NCI-H2227 (cell line): ENCODE data around the gene ELMOD3.
A peak's percentile ranks its signal among the peaks of the same experiment; 100 is the strongest.
"Not testable (repeated sequence)": the region's sequence is repeated elsewhere in the genome, so short reads cannot be mapped to it uniquely, and the experiment has no call there.

ENCODE experiments used
- DNase-seq: peaks from one replicate; lab custom pipeline; 2025; ENCODE audit not compliant: unreplicated experiment; lab: John Stamatoyannopoulos, UW

Gene ELMOD3

GRCh38 chr2:85400541-85401463, 46.2 kb downstream of the ELMOD3 start:
- DNase-seq = no peak

DNA sequence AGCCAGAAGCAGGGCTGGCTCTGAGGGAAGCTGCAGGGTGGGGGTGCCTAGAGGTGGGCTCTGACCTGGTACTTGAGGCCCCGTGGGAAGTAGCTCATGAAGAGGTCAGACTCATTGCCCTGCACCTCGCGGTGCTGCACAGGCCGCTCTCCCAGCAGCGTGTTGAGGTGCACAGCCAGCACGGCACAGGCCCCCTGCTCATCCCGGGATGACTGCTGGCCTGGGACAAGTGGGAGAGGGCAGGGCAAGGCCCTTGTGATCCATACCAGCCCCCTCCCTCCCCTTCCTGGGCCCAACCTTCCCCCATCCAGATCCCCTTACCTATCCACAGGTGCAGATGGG, 46.9 kb downstream of the ELMOD3 start:
- no peak for DNase-seq

DNA sequence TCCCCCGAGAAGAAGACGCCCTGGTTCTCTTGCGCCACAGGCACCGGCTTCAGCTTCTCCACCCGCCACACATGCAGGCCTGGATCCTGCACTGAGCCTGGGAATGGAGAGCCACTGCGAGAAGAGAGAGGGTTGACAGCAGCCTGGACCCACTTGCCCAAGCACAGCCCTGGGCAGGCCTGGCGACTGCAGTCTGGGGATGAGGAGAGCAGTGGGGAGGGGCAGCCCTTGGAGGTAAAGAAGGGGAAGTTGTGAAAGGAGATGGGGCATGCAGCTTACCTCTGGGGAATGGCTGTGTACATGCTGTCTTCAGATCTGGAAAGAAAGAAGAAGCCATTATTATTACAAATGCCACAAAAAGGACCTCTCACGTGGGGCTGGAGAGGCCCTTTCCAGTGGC, 47.3 kb downstream of the ELMOD3 start:
- DNase-seq = no peak

- DNase-seq = no peak
These were observed 50.9 kb downstream of the ELMOD3 start for GRCh38 chr2:85405201-85406059.

GRCh38 chr2:85409845-85410583, 55.4 kb downstream of the ELMOD3 start, which contains the start of gene CAPG:
TSS of gene CAPG (minus strand) at chr2:85410366. CDS start at chr2:85402145, 8,221 bp downstream.
- no peak for DNase-seq

DNA sequence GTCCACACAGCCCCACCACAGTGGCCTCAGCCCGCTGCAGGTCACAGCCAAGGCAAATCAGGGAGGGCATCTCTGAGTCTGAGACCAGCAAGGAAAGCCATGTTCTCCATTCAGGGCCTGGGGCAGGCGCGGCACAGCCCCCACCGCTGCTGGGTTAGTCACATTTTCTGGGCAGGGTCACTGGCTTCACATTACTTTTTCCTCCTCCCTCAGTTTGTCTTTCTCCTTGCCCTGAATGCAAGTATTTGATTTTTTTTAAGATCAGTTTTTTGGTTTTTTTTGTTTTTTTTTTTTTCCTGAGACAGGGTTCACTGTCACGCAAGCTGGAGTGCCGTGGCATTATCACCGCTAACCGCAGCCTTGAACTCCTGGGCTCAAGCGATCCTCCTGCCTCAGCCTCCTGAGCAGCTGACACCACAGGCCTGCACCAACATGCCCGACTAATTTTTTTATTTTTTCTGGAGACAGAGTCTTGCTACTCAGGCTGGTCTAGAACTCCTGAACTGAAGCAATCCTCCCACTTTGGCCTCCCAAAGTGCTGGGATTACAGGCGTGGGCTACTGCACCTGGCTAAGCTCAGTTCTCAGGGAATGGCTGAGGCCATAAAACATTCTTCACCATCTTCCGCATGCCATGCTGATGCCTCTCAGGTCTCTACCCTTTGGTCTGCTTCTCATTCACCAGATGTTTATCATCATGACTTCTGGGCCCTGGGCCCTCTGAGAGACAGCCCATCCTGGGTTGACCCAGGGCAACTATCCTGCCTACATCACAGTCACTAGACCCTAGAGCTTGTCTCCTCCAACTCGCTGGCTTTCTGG, 56.2 kb downstream of the ELMOD3 start:
- DNase-seq = no peak

DNA sequence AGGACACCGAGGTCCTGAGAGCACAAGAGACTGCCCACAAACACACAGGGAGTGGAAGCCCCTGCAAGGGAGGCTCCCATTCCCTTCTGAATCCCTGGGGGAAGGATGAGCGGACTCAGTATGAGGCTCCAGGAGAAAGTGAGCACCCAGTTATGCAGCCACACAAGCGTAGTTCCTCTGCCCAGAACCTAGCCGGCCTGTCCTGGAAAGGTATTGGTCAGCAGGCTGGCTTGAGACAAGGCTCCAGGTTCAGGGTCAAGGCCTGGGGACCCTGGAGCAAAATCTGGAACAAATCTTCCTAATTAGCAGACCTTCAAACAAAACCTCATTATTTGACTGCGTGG, 56.8 kb downstream of the ELMOD3 start:
- DNase-seq = no peak

GRCh38 chr2:85413592-85414420, 59.2 kb downstream of the ELMOD3 start:
- DNase-seq = peak; percentile 30

GRCh38 chr2:85414421-85414759, 59.8 kb downstream of the ELMOD3 start:
- not testable (repeated sequence) for DNase-seq

DNA sequence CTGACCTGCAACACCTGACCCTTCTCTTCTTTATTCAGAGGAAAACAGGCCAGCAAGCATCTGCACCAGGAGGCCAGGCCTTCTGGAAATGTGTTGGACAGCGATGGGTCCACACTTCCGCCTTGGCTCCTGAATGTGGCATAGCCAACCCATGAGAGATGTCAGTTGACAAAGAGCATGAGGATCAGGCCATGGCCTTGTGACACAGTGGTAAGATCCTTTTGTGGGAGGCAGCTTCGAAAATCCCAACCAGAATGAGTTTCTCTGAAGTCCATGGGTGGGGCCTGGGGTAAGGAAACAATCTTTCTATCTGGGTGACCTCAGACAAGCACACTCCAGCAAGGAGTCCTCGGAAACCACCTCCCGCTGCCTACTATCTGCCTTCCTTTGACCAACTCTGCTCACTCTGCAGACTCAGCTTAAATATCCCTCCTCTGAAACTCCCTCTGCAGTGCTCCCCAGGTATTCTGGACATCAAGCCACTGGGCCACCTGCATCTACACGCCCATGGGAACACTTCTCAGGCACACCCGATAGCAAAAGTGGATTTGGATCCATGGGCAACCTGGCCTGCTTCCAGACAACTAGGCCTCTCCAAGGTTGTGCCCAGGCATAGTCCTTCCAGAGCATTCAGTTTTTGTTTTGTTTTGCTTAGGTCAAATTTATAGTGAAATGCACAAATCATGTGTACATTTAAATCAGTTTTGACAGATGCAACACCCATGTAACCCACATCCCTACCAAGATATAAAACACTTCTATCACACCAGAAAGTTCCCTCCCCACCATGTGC, 60.4 kb downstream of the ELMOD3 start:
- no peak for DNase-seq

- no peak for DNase-seq
These were observed 61.5 kb downstream of the ELMOD3 start for GRCh38 chr2:85415980-85416650.

GRCh38 chr2:85418132-85419008, 63.8 kb downstream of the ELMOD3 start, which contains the start of gene SH2D6:
TSS of gene SH2D6 (plus strand) at chr2:85418714. CDS start at chr2:85429466, 10,752 bp downstream.
- DNase-seq = peak; percentile 94

DNA sequence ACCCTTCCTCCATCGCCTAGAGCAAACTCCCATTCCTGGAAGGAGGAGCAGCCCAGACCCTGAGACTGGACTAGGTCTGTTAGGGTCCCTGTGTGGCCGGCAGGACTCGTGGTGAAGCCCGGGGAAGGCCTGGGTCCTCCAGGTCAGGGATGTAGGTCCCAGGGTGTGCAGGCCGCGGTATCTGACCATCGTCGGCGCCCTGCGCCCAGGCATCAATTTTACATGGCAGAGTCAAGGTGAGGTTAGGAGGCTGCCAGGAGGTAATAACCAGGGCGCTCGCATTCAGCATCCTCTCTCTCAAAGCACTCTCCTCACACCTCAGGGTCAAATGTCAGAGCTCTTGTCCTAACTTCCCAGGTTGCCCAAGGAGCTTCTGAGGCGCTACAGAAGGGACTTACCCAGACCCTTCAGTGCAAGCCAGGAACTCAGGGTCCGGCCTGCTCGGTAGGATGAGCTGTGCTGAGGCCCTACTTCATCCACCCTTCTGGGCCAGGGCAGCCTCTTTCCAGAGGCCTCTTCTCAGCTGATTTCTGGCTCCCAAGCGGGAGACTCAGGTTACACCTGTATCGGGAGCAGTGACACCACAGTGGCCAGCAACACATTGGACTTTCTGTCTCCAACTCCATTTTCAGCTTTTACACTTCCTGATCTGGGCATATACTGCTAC, 64.6 kb downstream of the ELMOD3 start:
- peak; percentile 37 for DNase-seq

DNA sequence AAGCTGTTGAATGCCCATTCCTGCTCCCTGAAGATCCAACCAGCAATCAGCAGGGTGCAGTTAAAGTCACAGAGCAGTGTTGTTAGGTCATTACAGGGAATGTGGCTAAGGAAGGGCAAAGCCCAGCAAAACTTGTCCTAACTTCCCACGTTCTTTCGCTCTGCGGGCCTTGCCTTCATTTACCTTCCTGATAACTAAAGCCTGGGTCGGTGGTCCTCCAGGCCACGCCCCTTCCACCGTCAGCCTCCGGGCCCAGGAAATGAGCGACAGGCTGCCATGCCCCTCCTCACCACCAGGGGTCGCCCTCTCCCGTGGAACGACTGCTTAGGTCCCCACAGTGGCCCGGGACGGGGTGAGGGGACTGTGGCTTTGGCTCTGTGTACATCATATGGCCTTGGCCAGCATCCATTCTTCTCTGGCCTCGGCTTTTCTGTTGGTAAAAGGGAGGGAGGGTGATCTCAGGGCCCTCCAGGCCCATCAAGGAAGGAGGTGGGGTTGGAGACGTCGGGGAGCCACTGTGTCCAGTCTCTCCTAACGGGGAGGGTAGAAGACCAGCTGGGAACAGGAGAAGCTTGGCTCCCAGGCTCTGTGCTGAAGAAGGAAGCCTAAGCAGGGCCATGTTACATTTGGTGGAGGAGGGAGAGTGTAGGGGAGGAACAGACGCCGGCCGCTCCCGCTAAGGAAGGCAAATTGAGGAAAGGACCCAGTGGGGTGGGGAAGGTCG, 66.1 kb downstream of the ELMOD3 start:
- peak; percentile 93 for DNase-seq

- DNase-seq = peak; percentile 49
These were observed 66.9 kb downstream of the ELMOD3 start for GRCh38 chr2:85421260-85422071.
